NCI-H1417 (cell line): ENCODE results near the gene ZRANB3.
"Not testable (repeated sequence)": the region's sequence is repeated elsewhere in the genome, so short reads cannot be mapped to it uniquely, and the experiment has no call there.

ENCODE experiments used
- DNase-seq, 3 experiments: peaks; one replicate each; lab custom pipeline; 2025; lab: John Stamatoyannopoulos, UW

Gene ZRANB3

DNA sequence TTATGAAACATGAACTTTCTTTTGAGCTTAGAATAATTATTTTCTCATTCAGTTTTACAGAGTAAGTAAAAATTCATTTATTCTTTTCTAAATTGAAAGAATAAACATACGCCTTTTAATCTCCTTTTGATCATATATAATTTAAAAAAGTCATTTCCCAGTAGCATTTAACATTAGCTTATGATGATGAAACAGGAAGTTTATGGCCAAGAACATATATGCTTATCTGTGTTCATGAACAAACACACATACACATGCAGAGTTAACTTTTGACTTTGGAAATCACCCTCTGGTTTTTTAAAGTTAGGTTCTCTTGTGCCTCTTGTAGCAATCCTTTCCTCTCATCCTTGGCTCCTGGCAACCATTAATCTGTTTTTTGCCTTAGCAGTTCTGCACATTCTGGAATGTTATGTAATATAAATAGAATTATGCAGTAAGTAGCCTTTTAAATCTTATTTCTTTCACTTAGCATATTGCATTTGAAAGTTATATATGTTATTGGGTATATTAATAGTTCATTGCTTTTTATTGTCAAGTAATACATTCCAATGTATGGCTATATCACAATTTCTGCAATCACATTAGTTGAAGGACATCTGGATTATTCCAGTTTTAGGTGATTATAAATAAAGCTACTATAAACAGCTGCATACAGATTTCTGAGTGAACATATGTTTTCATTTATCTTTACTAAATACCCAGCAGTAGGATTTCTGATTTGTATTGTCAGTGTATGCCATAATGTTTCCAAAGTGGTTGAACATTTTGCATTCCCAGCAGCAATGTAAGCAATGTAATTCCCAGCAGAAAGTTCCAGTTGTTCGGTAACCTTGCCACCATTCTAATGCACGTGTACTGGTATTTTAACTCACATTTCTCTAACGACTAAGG lies 210.3 kb downstream of the ZRANB3 start:
- no peak for DNase-seq

DNA sequence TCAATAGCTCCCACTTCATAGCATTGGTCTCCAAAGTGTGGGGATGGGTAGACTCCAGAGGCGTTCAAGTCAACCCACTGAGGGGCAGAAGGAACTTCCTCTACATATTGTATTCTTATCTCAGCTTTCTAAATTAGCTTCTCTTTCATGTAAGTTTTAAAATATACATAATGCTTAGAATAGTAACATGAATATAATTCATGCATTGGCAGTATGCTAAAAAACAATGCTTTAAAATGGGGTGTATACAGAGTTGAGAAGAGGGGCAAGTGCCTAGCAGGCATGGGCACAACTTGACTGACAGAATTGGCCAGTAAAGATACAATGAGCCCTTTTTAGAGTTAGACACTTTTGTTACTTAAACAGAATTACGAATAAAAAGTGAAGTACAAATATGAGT lies 212.2 kb downstream of the ZRANB3 start:
- DNase-seq = no peak

GRCh38 chr2:135317375-135317774 lies 213.6 kb downstream of the ZRANB3 start:
- DNase-seq = peak in 1 of 3 experiments; percentile 4

- no peak for DNase-seq
These were observed 219.1 kb downstream of the ZRANB3 start for GRCh38 chr2:135311962-135312361.

DNA sequence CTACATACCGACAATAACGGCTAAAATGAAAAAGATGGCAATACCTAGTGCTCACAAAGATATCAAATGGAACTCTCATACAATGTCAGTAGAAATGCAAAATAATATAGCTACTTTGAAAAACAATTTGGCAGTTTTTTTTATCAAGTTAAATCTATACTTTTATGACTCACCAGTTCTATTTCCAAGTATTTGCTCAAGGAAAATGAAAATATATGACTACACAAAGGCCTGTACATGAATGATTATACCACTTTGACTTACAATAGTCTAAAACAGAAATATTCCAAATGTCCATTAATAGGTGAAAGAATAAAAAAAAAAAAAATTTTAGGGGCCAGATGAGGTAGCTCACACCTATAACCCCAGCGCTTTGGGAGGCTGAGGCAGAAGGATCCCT lies 219.8 kb downstream of the ZRANB3 start:
- no peak for DNase-seq

DNA sequence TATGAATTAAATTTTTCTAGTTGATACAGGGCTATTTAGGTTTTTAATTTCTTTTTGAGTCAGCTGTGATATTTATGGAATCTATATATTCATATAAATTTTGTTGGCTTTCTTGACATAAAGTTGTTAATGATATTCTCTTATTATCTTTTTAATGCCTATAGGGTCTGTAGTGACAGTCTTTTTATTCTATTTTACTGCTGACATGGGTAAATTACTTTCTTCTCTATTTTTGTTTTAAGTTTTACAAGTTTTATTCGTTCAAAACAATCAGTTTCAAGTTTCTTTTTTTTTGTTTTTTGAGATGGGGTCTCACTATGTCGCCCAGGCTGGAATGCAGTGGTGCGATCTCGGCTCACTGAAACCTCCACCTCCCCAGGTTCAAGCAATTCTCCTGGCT lies 226.3 kb downstream of the ZRANB3 start:
- DNase-seq = no peak

- DNase-seq = no peak
These were observed 231.3 kb downstream of the ZRANB3 start for GRCh38 chr2:135299658-135300244.

- no peak for DNase-seq
These were observed 231.9 kb downstream of the ZRANB3 start for GRCh38 chr2:135299165-135299564.

GRCh38 chr2:135287121-135287520 lies 243.9 kb downstream of the ZRANB3 start:
- not testable (repeated sequence) for DNase-seq

- DNase-seq = no peak
These were observed 245.6 kb downstream of the ZRANB3 start for GRCh38 chr2:135285391-135285790.

DNA sequence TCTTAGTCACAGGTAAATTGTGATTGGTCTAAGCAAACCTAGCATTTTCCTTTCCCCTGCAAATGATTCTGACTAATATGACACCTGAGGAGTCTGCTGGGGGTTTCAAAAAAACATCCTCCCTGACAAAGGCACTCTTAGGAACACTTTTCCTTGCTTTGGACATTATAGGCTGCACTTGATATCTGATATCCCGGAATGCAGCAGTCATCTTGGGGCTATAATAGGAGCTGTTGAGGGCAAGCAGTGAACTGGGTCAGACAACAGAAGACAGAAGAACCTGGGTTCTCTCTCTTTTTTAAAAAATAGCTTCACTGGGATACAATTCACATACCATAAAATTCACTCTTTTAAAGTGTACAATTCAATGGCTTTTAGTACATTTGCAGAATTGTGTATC lies 249.6 kb downstream of the ZRANB3 start:
- DNase-seq = peak in 1 of 3 experiments; percentile 5

- DNase-seq = peak; percentile 2 to 85 (median 47)
These were observed 251.8 kb downstream of the ZRANB3 start for GRCh38 chr2:135279209-135279608.

- no peak for DNase-seq
These were observed 254.5 kb downstream of the ZRANB3 start for GRCh38 chr2:135276525-135276924.

GRCh38 chr2:135271006-135271405 lies 260.0 kb downstream of the ZRANB3 start:
- no peak for DNase-seq

DNA sequence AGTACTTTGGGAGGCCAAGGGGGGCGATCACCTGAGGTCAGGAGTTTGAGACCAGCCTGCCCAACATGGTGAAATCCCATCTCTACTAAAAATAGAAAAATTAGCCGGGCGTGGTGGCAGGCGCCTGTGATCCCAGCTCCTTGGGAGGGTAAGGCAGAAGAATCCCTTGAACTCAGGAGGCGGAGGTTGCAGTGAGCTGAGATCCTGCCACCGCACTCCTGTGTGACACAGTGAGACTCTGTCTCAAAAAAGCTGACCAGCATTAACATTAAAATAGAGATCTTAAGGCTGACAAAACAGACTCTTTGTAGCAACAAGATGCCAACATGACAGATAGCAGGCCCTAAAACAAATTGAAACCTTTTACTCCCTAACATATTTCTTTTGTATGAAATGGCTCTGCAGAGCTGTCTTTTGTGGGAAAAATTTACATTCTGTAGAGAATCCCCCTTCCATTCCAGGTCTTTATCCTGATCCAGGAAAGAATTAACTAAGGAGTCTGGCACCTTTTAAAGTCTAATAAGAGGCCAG lies 265.0 kb downstream of the ZRANB3 start:
- no peak for DNase-seq

DNA sequence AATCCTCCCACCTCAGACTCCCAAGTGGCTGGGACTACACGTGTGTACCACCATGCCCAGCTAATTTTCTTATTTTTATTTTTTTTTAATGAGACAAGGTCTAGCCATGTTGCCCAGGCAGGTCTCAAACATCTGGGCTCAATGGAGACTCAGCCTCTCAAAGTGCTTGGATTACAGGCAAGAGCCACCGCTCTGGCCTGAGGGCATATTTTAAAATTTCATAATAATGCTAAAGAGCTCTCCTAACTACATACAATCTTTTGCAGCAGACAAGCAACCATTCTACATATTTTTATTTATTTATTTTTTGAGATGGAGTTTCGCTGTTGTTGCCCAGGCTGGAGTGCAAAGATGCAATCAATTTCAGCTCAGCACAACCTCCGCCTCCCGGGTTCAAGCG lies 271.9 kb downstream of the ZRANB3 start:
- no peak for DNase-seq

DNA sequence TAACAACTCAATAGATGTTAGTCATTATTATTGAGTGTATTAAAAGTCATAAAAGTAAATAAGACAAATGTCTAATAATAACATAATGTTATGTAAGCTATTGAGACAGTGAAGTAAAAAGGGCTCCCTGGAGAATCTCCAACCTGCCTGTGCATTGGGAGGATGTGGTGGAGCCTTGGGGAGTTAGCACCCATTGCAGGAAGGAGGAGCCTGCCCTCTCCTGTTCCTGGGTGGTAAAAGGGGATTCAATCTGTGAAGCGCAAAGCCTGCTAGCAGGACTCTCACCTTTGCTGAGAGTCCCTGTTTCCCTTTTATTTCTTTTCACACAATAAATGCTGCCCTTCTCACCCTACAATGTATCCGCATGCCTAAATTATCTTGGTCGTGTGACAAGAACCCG lies 272.8 kb downstream of the ZRANB3 start:
- DNase-seq = peak in 1 of 3 experiments; percentile 22

DNA sequence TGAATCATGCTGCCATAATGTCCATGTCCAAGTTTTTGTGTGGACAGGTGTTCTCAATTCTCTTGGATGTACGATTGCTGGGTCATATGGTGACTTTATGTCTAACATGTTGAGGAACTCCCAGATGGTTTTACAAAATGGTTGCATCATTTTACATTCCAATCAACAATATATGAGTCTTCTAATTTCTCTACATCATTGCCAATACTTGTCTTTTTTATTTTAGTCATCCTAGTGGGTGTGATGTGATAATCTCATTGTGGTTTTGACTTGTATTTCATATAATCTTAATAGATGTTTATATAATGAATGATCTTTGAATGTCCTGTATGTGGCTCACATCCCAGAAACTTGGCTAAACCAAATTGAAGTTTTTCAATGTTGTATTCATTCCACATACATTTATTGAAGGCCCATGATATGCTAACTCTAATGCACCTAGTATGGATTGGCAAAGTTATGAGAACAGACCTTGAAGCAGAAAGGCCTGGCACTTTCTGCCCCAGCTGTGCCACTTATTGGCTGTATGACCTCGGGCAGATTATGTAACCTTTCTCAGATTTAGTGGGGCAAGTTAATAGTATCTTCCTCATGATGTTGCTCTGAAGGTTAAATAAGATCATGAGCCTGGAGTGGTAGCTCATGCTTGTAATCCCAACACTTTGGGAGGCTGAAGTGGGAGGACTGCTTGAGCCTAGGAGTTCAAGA lies 273.5 kb downstream of the ZRANB3 start:
- DNase-seq = no peak

- no peak for DNase-seq
These were observed 274.3 kb downstream of the ZRANB3 start for GRCh38 chr2:135256531-135257260.

DNA sequence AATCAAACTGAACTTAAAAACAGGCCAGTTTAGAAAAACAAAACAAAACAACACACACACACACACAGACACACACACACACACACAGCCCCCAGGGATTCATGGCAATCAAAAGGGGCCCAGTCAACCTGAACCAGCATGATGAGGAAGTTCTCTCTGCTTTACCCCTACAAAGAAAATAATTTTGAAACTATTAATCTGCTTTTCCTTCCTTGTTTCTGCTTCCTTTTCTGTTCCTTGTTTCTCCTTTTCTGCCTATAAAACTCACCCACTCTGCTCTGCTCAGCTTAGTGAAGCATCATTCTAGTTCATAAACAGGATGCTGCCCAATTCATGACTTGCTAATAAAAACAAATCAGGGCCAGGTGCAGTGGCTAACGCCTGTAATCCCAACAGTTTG lies 275.8 kb downstream of the ZRANB3 start:
- DNase-seq = no peak

GRCh38 chr2:135252805-135253458 lies 278.1 kb downstream of the ZRANB3 start:
- DNase-seq = no peak
